Putamen (tissue), 1 donor: ENCODE data around the gene NAA35.
"Not testable (repeated sequence)": the region's sequence is repeated elsewhere in the genome, so short reads cannot be mapped to it uniquely, and the experiment has no call there.

Experiments used
- DNase-seq: peaks from one replicate; pipeline ENCODE4 v3.0.0-alpha.2; 2016; ENCODE audit warnings: low spot score

The NAA35 gene

DNA sequence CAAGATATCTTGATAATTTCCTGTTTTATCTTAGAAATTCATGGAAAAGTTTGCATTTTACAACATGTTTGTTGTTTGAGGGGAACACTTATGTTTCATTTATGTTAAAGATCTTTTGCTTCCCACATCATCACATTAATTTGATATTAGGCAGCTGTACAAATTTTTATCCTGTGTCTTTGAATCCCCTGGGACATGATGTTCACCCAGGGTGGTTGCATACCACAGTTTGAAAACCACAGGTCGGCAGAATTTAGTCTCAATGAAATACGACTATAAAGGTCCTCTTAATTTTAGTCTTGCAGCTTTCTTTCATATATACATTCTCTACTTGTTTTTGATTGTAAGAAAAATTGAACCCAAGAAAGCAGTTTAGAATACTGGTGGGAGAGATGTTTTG lies 3.7 kb downstream of the NAA35 start:
- DNase-seq: no peak

DNA sequence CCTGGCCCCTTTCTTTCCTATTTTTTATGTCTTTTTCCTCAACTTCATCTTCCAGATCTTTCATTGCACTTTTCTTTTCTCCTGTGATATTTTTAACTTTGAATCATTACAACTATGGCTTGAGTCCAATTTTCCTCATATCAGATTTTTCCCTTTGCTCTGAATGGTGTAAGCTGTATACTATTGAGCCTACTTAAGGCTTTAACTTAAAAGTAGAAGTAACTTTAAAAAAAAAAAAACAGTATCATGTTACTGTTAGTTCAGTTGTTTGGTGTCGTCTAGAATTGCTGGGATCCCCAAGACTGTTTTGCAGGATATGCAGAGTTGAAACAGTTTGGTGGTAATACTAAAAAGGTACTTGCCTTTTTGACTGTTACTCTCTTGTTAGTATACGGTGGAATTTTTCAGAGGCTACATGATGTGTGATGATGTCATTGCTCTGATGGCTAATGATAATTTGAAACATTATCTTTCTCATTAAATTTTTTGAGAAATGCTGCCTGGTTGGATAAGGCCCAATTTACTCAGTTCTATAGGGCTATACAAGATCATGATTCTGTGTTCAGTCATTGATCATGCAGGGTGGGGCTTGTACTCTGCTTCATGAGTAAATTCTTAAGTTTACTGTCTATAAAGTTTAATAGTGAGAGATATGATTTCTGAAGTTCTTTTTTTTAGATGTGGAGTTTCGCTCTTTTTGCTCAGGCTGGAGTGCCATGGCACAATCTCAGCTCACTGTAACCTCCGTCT lies 8.8 kb downstream of the NAA35 start:
- DNase-seq: no peak

DNA sequence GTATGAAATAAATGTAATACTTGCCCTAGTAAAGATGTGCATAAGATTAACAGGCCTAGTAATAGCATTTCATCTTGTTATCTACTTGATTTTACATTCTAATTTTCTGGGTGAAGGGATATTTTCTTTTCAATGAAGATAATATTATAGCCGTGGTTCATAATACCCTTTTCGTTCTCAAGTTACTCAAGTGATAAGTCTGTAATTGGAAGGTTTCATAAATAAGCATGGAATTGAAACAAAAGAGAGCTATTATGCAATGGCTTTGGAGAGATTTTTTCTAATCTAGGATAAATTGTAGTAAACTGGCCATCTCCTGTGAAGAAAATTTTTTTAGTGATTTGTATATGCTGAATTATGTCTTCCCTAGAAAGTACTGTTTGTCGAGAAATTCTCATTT lies 19.0 kb downstream of the NAA35 start:
- no peak for DNase-seq

DNA sequence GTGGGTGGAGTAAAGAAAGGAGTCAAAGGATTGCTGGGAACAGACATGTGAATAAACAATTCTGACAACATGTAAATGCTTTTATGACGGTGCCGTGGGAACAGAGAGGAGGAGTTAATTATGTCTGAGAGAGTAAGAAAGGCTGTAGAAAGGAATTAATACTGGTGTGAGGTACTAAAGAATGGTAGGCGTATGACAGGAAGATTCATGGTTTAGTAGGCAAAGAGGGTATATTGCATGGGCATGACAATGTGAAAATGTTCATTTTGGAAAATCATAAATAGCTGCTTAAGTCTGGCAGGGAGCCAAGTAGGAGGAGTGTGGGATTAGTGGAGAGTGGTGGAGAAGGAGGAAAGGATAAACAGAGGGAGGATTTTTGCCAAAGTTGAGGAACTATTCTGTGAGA lies 19.7 kb downstream of the NAA35 start:
- peak; percentile 10 for DNase-seq

DNA sequence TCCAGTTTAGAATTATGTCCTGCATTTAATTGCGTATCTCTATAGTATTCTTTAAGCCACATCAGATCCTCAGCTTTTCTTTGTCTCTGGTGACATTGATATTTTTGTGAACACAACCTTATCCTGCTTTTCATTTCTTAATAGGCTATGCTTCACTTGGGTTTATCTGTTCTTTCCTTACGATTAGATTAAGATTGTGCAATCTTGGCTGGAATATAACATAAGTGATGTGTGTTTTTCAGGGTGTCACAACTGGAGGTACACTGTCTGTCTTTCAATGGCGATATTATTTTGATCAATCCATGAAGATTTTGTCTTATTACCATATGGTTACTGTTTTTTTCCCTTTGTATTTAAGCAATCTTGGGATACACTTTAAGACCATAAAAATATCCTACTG lies 23.6 kb downstream of the NAA35 start:
- no peak for DNase-seq

DNA sequence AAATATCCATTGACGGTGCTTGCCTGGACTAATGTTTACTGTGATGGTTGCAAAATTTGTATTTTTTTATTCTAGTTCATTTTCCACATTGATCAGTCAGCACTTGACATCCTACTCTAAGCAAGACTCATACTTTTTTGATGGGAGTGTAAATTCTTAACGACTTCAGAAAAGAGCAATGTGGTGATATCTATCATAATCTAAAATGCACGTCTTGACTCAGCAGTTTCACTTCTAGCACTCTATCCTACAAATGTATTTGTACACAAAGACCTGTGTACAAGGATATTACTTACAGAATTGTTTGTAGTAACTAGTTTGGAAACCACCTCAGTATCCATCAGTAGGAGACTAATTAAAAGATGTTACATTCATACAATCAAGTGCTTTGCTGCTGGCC lies 24.0 kb downstream of the NAA35 start:
- DNase-seq: no peak

DNA sequence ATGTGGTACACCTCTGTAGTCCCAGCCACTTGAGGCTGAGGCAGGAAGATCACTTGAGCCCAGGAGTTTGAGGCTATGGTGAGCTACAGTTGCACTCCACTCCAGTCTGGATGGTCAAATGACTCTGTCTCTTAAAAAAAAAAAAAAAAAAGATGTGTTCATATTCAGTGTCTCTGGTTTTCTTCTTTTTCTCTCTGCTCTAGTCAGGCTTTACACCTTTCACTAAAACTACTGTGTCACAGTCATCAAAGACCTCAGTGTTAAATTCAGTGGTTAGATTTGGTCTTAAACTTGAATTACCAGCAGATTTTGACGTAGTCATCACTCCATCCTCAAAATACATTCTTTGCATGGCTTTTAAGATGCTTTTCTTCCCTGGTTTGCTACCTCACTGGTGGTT lies 28.8 kb downstream of the NAA35 start:
- no peak for DNase-seq

DNA sequence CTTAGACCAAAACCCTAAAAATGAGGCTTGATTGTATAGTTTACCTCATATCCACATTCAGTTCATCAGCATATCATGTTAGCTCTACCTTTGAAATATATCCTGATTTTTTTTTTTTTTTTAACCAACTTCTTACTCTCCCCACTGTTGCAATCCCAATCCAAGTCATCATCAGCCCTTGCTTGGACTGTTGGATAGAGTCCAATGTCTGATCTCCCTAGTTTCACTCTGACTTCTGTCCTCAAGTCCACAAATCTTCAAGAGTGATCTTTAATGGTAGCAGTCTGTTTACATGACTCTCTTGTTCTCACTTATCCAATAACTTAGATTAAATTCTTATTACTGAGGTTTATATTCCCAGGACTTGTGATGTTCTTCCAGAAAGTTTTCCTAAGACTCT lies 30.8 kb downstream of the NAA35 start:
- DNase-seq: no peak

DNA sequence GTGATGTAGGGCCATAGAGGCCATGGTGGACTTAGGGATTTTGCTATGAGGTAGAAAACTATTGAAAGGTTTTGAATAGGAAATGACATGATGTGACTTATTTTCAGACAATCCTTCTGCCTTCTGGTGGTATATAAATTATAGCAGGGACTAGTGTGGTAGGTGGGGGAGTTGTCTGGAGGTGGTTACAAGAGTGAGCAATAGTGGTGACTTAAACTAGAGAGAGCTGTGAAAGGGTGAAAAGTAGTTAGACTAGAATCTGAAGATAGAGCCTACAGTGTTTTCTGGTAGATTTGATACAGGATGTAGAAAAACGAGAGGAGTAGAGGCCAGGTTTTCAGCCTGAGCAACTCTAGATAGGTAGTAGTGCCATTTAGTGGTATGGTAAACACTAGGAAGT lies 32.3 kb downstream of the NAA35 start:
- DNase-seq: no peak

DNA sequence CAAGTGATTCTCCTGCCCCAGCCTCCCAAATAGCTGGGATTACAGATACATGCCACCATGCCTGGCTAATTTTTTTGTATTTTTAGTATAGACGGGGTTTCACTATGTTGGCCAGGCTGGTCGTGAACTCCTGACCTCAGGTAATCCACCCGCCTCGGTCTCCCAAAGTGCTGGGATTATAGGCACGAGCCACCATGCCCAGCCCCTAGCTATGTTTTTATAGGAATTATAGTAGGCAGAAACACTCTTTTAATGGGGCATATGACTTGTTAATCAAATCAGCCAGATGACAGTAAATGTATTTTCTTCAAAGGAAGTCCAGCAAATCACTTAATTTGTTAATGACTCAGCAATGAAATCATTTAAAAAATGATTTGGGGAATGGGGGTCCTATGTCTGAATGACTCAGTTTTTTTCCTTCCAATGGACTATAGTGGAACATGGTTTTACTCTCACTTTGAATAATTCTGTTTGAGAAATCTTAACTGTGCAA lies 33.2 kb downstream of the NAA35 start:
- DNase-seq: not testable (repeated sequence)

DNA sequence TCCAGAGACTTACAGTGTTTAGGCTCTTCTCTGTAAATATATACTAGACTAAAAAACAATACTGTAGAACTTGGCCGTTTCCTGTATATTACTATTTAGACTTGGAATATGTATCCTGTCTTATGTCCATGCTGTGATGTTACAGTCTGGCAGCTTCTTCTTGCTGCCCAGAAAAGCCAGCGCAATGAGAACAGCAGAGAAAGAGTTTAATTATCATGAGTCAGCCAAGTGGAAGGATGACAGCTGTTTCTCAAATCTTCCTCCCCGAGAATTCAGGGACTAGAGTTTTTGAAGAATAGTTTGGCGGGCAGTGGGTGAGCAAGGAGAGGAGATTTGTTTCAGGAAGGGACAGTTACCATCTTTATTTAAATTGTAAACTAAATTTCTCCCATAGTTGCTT lies 37.5 kb downstream of the NAA35 start:
- no peak for DNase-seq

DNA sequence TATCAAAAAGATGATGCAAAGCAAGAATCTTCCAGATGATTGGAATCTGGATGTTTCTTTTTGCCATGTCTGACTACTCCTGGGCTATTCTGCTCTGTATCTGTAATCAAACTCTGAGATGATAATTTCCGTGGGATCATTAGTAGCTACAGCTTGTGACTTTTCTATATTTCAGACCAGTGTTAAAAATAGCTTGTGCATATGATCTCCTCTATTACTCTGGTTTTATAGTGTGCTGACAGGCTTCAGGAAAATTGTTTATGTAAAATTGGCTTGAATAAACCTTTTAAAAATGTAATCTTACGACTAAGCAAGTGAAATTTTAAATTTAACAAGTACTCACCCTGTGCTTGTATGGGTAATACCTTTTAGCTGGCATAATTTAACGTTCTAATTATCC lies 40.4 kb downstream of the NAA35 start:
- DNase-seq: no peak

DNA sequence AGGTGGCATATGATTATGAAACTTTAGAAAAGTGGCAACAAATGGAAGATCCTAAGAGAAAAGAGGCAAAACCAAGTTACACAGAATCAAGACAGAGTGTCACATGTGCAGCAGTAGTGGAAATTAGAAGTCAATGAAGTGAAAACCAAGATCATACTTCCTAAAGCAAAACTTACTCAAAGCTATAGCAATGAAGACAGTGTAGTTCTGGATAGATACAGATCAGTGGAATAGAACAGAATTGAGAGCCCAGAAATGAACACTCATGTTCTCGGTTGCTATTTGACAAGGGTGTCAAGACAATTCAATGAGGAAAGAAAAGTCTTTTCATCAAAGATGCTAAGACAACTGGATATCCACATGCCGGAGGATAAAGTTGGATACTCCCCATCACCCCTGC lies 43.5 kb downstream of the NAA35 start:
- DNase-seq: no peak

DNA sequence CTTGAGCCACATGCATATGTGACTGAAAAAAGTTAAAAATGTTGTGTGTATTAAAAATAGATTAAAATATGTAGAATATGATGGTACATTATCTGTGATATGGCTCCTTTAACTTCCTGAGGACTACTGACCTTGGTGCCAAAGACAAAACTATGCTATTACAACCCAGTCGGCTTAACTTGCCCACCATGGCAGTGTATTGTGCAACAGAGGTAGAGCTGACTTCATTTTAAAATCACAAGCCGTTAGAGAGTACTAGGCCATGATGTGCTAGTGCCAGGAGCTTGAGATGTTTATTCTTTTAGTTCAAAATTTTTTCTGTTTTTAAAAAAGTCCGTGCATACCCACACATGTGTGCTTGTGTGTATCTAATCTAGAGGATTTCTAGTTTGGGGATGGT lies 46.3 kb downstream of the NAA35 start:
- DNase-seq: no peak

DNA sequence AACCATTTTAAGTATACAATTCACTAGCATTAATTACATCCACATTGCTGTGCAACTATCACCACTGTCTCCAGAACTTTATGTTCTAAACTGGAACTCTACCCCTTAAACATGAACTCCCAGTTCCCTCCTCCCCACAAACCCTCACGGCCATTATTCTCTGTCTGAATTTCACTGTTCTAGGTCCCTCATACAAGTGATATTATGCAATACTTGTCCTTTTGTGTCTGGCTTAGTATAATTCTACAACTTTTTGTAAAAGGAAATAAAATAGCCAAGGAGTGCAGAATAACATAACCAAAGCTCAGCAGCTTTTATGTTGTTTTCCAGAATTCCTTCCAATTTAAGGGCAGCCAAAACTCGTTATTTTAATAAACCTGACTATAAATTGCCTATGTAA lies 53.2 kb downstream of the NAA35 start:
- DNase-seq: no peak

DNA sequence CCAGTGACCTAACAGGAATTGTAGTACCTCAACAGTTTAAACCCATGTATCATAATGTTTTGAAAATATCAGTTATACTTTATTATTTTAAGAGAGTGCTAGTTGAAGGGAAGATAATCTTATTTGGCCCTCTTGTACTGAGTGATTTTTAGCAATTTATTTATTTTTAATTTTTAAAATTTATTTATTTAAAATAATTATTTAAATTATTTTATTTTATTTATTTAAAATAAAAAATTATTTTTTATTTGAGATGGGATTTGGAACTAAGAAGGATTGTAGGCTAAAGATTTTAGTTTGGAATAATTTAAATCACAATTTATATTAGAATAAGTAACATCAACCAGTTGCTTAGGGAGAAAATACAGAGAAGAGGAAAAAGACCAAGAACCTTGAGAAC lies 54.2 kb downstream of the NAA35 start:
- no peak for DNase-seq

DNA sequence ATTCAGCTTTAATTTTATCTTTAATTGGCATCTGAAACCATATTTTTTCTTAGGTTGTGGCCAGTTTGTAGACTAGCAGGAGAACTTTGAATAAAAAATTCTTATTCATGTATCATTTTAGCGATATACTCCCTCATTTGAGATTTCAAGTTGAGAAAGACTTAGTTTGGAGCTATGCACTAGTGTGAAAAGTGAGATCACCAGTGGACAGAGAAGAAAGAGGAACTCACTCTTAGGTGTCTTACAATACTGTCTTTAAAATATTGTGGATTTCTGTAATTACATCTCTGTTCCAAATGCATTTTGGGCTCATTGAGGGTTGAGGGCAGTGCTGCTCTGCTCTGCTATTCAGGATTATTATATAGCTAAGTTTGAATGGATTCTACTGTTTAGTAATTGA lies 54.7 kb downstream of the NAA35 start:
- DNase-seq: no peak

DNA sequence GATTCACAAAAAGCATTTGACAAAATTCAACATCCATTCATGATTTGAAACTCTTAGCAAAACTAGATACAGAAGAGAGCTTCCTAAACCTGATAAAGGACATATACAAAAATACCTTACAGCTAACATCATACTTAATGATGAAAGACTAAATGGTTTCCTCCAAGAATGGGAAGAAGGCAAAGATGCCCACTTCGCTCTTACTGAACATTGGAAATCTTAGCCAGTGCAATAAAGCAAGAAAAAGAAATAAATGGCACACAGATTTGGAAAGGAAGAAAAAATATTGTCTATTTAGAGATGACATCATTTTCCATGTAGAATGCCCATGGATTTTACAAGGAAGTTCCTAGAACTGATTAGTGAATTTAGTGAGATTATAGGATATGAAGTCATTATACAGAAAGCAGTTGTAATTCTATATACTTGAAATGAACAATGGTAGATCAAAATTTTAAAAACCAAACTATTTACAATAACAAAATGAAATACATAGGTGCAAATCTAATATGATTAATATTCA lies 64.4 kb downstream of the NAA35 start:
- DNase-seq: no peak

DNA sequence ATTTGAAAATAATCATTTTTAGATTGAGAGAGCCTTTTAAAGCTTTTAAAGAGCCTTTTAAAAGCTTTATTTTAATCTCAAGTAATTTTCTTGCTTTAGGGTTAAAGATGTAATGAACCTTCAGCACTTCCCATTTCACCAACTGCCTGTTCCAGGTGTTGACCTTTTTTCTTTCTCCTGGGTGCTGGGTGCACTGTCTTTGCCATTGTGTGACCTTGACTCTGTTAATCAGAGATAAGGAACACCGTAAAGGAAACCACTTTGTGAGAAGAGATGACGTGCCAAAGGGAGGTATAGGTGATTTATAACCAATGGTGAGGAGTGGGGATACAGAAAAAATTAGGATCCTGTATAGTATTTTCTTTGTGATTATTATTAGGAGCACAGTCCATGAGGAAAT lies 68.2 kb downstream of the NAA35 start:
- DNase-seq: no peak

DNA sequence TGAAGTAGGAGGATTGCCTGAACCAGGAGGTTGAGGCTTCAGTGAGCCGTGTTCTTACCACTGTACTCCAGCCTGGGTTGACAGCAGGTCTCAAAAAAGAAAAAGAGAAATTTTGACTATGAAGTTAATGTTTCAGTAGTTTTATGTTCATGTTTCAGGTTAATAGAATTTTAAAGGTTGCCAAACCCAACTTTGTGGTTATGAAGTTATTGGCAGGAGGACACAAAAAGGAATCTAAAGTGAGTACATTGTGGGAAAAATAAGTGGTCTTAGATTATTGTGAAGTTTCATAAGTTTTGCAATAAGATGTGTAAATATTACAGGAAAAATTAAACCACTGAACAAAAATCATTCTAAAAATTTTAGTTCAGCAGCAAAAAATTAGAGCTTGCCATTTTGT lies 79.8 kb downstream of the NAA35 start:
- no peak for DNase-seq

DNA sequence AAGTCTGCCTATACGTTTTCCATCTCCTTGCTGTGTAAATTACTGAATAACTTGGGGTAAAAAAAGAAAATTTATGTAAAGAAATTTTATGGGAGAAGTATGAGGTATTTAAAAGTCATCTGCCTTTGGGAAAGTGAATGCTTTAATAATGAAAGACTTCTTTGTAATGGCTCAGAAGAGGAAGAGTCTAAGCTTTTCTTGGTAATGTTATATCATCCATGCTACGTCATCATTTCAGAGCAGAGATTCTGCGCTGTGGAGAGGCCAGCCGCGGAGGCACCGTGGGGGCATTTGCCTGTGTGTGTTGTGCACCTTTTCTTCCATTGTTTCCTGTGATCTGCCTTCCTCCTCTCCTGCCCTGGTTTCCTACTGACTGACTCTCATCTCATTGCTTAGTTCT lies 80.2 kb downstream of the NAA35 start:
- DNase-seq: no peak

DNA sequence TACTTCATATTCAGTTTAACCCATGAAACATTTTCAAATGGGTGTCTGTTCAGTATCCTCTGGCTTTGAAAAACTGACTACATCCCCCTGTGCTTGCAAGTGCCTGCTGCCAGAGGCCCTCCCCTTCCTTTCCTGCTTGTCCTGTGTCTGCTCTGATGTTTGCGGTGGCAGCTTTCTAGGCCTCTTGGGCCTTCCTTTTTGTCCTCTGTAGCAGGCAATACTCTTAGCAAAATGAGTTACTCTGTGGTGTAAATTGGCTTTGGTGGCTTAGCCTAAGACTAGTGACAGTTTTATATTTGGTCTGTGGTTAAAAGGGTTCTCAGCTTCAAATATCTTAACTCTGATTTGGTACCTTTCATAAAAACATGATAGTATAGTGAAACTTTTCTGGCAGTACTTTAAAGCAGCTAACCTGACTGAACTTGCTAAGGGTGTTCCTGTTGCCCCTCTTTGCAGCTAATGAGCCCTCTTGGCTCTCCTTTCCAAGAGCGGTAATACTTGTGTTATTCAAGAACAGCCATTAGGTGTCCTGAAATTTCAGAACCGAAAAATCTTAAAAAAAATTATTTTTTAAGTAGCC lies 81.8 kb downstream of the NAA35 start:
- DNase-seq: no peak

DNA sequence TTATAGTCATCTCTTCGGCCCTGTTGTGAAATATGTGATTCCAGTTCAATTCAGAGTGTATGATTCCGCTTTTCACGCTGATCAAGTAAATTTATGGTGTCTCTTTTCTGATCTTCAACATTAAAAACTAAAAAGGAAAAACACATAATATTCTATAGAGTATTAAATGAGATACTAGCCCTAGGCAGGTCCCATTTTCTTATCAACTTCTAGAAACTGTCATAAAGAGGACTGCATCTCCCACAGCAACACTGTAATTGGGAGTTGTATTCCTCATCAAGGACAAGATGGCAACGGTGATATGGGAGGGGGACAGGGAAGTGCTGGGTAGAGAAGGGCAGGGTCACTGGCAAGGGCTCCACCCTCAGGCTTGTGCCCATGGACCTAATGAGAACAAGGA lies 86.8 kb downstream of the NAA35 start:
- no peak for DNase-seq
